GM23248 (cell line): ENCODE results near the gene CXorf58. TPM values are rescaled to one million over a fixed set of nuclear protein-coding genes. Genes with fewer than 3 reads are reported as not detected.

Experiments used
- DNase-seq: peaks from one replicate; pipeline ENCODE4 v3.0.0-alpha.2; 2015
- H2AFZ ChIP-seq: fragments of 200-600 bp; sonication (generic); 2 replicates; pipeline ENCODE4 v1.6.1; 2016; ENCODE audit warnings: antibody characterized with exemption
- H3F3A ChIP-seq: fragments of 200-600 bp; sonication (generic); 2 replicates; pipeline ENCODE4 v1.6.1; 2016; ENCODE audit warnings: mild to moderate bottlenecking, antibody characterized with exemption, mixed run types; ENCODE audit not compliant: insufficient read depth
- H3K27ac ChIP-seq: fragments of 200-600 bp; sonication (generic); 2 replicates; pipeline ENCODE4 v1.5.1; 2016; ENCODE audit warnings: mild to moderate bottlenecking
- H3K27me3 ChIP-seq: fragments of 200-600 bp; sonication (generic); replicated peaks from 2 replicates; pipeline ENCODE4 v1.6.1; 2016; ENCODE audit warnings: mild to moderate bottlenecking; ENCODE audit not compliant: insufficient read depth
- H3K36me3 ChIP-seq: fragments of 200-600 bp; sonication (generic); 2 replicates; pipeline ENCODE4 v1.6.1; 2016; ENCODE audit warnings: low read depth, mild to moderate bottlenecking
- H3K4me1 ChIP-seq: fragments of 200-600 bp; sonication (generic); 2 replicates; pipeline ENCODE4 v1.6.1; 2016; ENCODE audit warnings: mild to moderate bottlenecking; ENCODE audit not compliant: insufficient read depth
- H3K4me2 ChIP-seq: fragments of 200-600 bp; sonication (generic); one replicate; pipeline ENCODE4 v1.6.1; 2016; ENCODE audit warnings: mild to moderate bottlenecking; ENCODE audit not compliant: unreplicated experiment
- H3K4me3 ChIP-seq: fragments of 200-600 bp; sonication (generic); 2 replicates; pipeline ENCODE4 v1.5.1; 2016; ENCODE audit warnings: mild to moderate bottlenecking
- H3K79me2 ChIP-seq: fragments of 200-600 bp; sonication (generic); 2 replicates; pipeline ENCODE4 v1.6.1; 2016; ENCODE audit warnings: mild to moderate bottlenecking; ENCODE audit not compliant: insufficient read depth
- H3K9ac ChIP-seq: fragments of 200-600 bp; sonication (generic); 2 replicates; pipeline ENCODE4 v1.6.1; 2016; ENCODE audit warnings: mild to moderate bottlenecking
- H3K9me2 ChIP-seq: fragments of 200-600 bp; sonication (generic); 2 replicates; pipeline ENCODE4 v1.6.1; 2016; ENCODE audit warnings: mixed run types, mild to moderate bottlenecking, moderate library complexity; ENCODE audit not compliant: insufficient read depth
- H3K9me3 ChIP-seq: fragments of 200-600 bp; sonication (generic); one replicate; pipeline ENCODE4 v1.6.1; 2017; ENCODE audit warnings: low read depth
- H4K20me1 ChIP-seq: fragments of 200-600 bp; sonication (generic); 2 replicates; pipeline ENCODE4 v1.6.0; 2016; ENCODE audit not compliant: insufficient read depth
- EZH2 ChIP-seq: fragments of 200-600 bp; sonication (generic); IDR thresholded peaks from 2 replicates; pipeline ENCODE4 v1.6.1; 2018; ENCODE audit warnings: antibody characterized with exemption, mild to moderate bottlenecking; ENCODE audit not compliant: insufficient read depth, poor library complexity, severe bottlenecking
- EZH2phosphoT487 ChIP-seq: fragments of 200-600 bp; sonication (generic); IDR thresholded peaks from 2 replicates; pipeline ENCODE4 v1.6.1; 2018; ENCODE audit warnings: antibody characterized with exemption, moderate library complexity, mild to moderate bottlenecking, low read depth; ENCODE audit not compliant: insufficient read depth
- WGBS, 2 experiments: methylation state at CpG; one replicate each; pipeline ENCODE4 v1.1.6; 2015 to 2017; ENCODE audit warnings: low lambda C conversion rate in 2 of 2, low coverage in 1 of 2; ENCODE audit errors: missing lambda C conversion rate in 2 of 2; 5-methylcytosine and 5-hydroxymethylcytosine counted together
- in situ Hi-C: fragments of 300-500 bp; cut with MboI; formaldehyde crosslinking; loops from 2 replicates; pipeline ENCODE4 v1.15.0; 2020
- polyA plus RNA-seq: library from polyadenylated mRNA; unstranded; fragments of >200 nt; fragmentation: Nextera tagmentation; extraction: Ambion mirVana; gene quantifications from 2 replicates; pipeline ENCODE4 v1.2.1, GENCODE V29; 2016
- total RNA-seq: library from RNA; depleted of rRNA; stranded (reverse); fragments of >200 nt; shearing (Covaris generic); gene quantifications from 2 replicates; pipeline ENCODE4 v1.2.3, GENCODE V29; 2014

The CXorf58 gene
- total and polyA plus RNA-seq, 2 experiments from 2014 or later = not detected

GRCh38 chrX:23937100-23937499 is 29.3 kb downstream of the CXorf58 start:
- H3K4me3 ChIP-seq = no peak overlapping the region
- no peaks in the 10 kb centered on the region for H3K36me3 ChIP-seq
- no peaks in the 10 kb centered on the region for H4K20me1 ChIP-seq
- H3K9me2 ChIP-seq = no peaks in the 10 kb centered on the region
- H3K4me2 ChIP-seq = no peak overlapping the region
- no peaks in the 10 kb centered on the region for H3K27me3 ChIP-seq
- in situ Hi-C loops = no loop called here
- WGBS, 2 experiments = 69 to 95% methylated on average over 2 to 3 of the region's 4 CpGs
- no peaks in the 10 kb centered on the region for H3K79me2 ChIP-seq
- TF ChIP-seq EZH2phosphoT487 = no peak
- TF ChIP-seq EZH2 = no peak
- peak; percentile 10 for DNase-seq
- no peak overlapping the region for H3K27ac ChIP-seq
- H2AFZ ChIP-seq = no peak overlapping the region
- no peak overlapping the region for H3K9ac ChIP-seq
- H3F3A ChIP-seq = no peaks in the 10 kb centered on the region
- H3K4me1 ChIP-seq = peaks cover 11% of the 10 kb centered on the region
- no peaks in the 10 kb centered on the region for H3K9me3 ChIP-seq

DNA sequence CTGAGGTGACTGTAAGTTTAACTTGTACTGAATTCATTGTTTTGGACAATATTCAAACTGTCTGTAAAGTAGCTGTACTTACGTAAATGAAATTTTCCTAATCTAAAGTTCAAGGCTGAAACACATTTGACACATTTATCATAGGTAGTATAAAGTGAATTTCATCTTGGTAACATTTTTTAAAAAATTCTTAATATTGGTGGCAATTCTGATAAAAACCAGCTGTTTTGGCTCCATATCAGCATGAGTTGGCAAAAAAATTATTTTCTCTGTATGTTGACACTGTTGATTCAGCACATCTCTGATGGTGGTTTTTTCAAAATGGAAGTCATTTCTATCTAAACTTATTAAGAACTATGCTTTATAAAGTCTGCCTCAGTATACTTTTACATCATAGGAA is 30.9 kb downstream of the CXorf58 start:
- Histone ChIP-seq H3K4me1 (peaks cover 11% of the 10 kb centered on the region), H3K27ac (peak overlapping the region; percentile 55), H3K9me3 (no peaks in the 10 kb centered on the region), H3K9ac (peak overlapping the region; percentile 45), H3K36me3 (no peaks in the 10 kb centered on the region), H4K20me1 (no peaks in the 10 kb centered on the region), H2AFZ (peak overlapping the region; percentile 49), H3K79me2 (no peaks in the 10 kb centered on the region), H3K4me3 (peak overlapping the region; percentile 36; the same call in 1 of the 2 replicates), H3K9me2 (no peaks in the 10 kb centered on the region), H3K27me3 (no peaks in the 10 kb centered on the region), H3K4me2 (peak overlapping the region; percentile 55), H3F3A (no peaks in the 10 kb centered on the region)
- in situ Hi-C loops = no loop called here
- peak; percentile 52 for DNase-seq
- TF ChIP-seq EZH2 = no peak
- no peak for TF ChIP-seq EZH2phosphoT487
- 25 to 73% methylated on average over 1 of the region's 1 CpG for WGBS, 2 experiments

GRCh38 chrX:23939203-23939602 is 31.4 kb downstream of the CXorf58 start:
- Histone ChIP-seq H3K4me1 (peaks cover 11% of the 10 kb centered on the region), H3K9me3 (no peaks in the 10 kb centered on the region), H3K27me3 (no peaks in the 10 kb centered on the region), H2AFZ (peak overlapping the region; percentile 49), H3K9me2 (no peaks in the 10 kb centered on the region), H3K36me3 (no peaks in the 10 kb centered on the region), H3F3A (no peaks in the 10 kb centered on the region), H3K4me2 (no peak overlapping the region), H3K9ac (no peak overlapping the region), H4K20me1 (no peaks in the 10 kb centered on the region), H3K4me3 (no peak overlapping the region), H3K27ac (peak overlapping the region; percentile 55), H3K79me2 (no peaks in the 10 kb centered on the region)
- TF ChIP-seq EZH2phosphoT487 (no peak), EZH2 (no peak)
- in situ Hi-C loops = no loop called here
- no peak for DNase-seq
- 92 to 100% methylated on average over 1 of the region's 1 CpG for WGBS, 2 experiments

DNA sequence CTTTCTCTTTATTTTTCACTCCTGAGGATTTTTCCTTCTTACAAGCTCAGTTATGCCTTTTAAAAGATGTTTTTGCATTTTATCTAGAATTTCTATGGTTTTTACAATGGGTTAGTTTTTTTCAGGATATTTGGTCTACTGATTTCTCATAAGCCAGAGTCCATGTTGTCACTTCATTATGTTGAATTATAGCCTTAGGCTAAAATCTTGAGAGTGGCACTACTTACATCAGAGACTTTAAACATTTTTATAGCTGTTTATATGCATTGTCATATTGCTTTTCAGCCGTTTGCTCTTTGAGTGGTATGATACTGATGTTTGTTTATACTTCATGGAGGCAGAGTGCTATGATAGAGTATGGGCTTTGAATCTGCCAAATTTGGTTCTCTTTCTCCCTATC is 36.4 kb downstream of the CXorf58 start:
- H3K36me3 ChIP-seq = no peaks in the 10 kb centered on the region
- no peaks in the 10 kb centered on the region for H4K20me1 ChIP-seq
- DNase-seq = no peak
- H3K79me2 ChIP-seq = no peaks in the 10 kb centered on the region
- H3K4me2 ChIP-seq = no peak overlapping the region
- no peak for TF ChIP-seq EZH2
- no peak for TF ChIP-seq EZH2phosphoT487
- whole genome bisulfite sequencing, 2 experiments = 10 to 13% methylated on average over 1 of the region's 1 CpG
- no peaks in the 10 kb centered on the region for H3K9me2 ChIP-seq
- no peaks in the 10 kb centered on the region; the same call in 1 of the 2 replicates for H3K4me1 ChIP-seq
- H3K9me3 ChIP-seq = no peaks in the 10 kb centered on the region
- H3K27ac ChIP-seq = no peak overlapping the region
- H3K27me3 ChIP-seq = no peaks in the 10 kb centered on the region
- no peaks in the 10 kb centered on the region for H3F3A ChIP-seq
- in situ Hi-C loops = no loop called here
- H3K9ac ChIP-seq = no peak overlapping the region
- no peak overlapping the region for H3K4me3 ChIP-seq
- H2AFZ ChIP-seq = no peak overlapping the region

DNA sequence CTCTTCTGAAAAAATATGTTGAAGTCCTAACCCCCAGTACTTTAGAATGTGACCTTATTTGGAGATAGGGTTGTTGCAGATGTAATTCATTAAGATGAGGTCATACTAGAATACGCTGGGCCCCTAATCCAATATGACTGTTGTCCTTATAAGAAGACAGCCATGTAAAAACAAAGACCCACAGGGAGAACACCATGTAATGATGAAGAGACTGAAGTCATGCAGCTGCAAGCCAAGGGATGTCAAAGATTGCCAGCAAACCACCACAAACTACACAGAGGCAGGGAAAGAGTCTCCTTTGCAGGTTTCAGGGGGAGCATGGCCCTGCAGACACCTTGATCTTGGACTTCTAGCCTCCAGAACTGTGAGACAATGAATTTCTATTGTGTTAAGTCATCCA is 37.4 kb downstream of the CXorf58 start:
- Histone ChIP-seq H3K9me2 (no peaks in the 10 kb centered on the region), H3K9ac (no peak overlapping the region), H3K27ac (no peak overlapping the region), H3K36me3 (no peaks in the 10 kb centered on the region), H3K4me2 (no peak overlapping the region), H3K27me3 (no peaks in the 10 kb centered on the region), H3K9me3 (no peaks in the 10 kb centered on the region), H3K4me3 (no peak overlapping the region), H2AFZ (no peak overlapping the region), H3K79me2 (no peaks in the 10 kb centered on the region), H4K20me1 (no peaks in the 10 kb centered on the region), H3K4me1 (no peaks in the 10 kb centered on the region), H3F3A (no peaks in the 10 kb centered on the region)
- TF ChIP-seq EZH2phosphoT487 (no peak), EZH2 (no peak)
- DNase-seq = no peak
- WGBS, 2 experiments = 86 to 94% methylated on average over 1 of the region's 1 CpG
- in situ Hi-C loops = no loop called here
